HG02970 (cell line): Measurements from ENCODE around the gene CHMP2A.
"Not testable (repeated sequence)": the region's sequence is repeated elsewhere in the genome, so short reads cannot be mapped to it uniquely, and the experiment has no call there.

Experiments used
- ATAC-seq: cut with Tn5 transposase; IDR thresholded peaks from one replicate; pipeline ENCODE4 v1.9.1; 2021; ENCODE audit warnings: mild to moderate bottlenecking, moderate library complexity, moderate number of reproducible peaks; ENCODE audit not compliant: unreplicated experiment, low FRiP score

CHMP2A gene

GRCh38 chr19:58542641-58543372 is 12.1 kb downstream of the CHMP2A start:
- not testable (repeated sequence) for ATAC-seq

GRCh38 chr19:58539169-58539559 is 15.7 kb downstream of the CHMP2A start:
- not testable (repeated sequence) for ATAC-seq

GRCh38 chr19:58538257-58539168 is 16.4 kb downstream of the CHMP2A start:
- no peak for ATAC-seq

GRCh38 chr19:58536852-58537798 is 17.8 kb downstream of the CHMP2A start:
- ATAC-seq = no peak

- no peak for ATAC-seq
Measured at GRCh38 chr19:58535857-58536256, 19.0 kb downstream of the CHMP2A start.

- no peak for ATAC-seq
Measured at GRCh38 chr19:58531034-58531840, 23.7 kb downstream of the CHMP2A start.

- ATAC-seq = no peak
Measured at GRCh38 chr19:58529405-58529804, 25.5 kb downstream of the CHMP2A start.

GRCh38 chr19:58522709-58523108 is 32.2 kb downstream of the CHMP2A start:
- no peak for ATAC-seq

- no peak for ATAC-seq
Measured at GRCh38 chr19:58521651-58522050, 33.3 kb downstream of the CHMP2A start.

- ATAC-seq = no peak
Measured at GRCh38 chr19:58520257-58520599, 34.7 kb downstream of the CHMP2A start.

- ATAC-seq = peak; percentile 84
Measured at GRCh38 chr19:58519355-58520256, 35.3 kb downstream of the CHMP2A start, which contains the start of gene ZBTB45. TSS of gene ZBTB45 (minus strand) at chr19:58519810. CDS start at chr19:58517673, 2,137 bp downstream.

GRCh38 chr19:58519087-58519354 is 35.9 kb downstream of the CHMP2A start:
- ATAC-seq = no peak

GRCh38 chr19:58518256-58519086 is 36.4 kb downstream of the CHMP2A start:
- no peak for ATAC-seq

GRCh38 chr19:58516964-58517833 is 37.7 kb downstream of the CHMP2A start:
- no peak for ATAC-seq

- no peak for ATAC-seq
Measured at GRCh38 chr19:58516246-58516836, 38.6 kb downstream of the CHMP2A start.

GRCh38 chr19:58515259-58515658 is 39.6 kb downstream of the CHMP2A start:
- no peak for ATAC-seq

GRCh38 chr19:58514564-58515022 is 40.3 kb downstream of the CHMP2A start:
- no peak for ATAC-seq
